ES-I3 (cell line): ENCODE data around the gene RHBDL2.

Source experiments
- H3K36me3 ChIP-seq: 2 replicates; pipeline ENCODE4 v1.6.1; 2013; ENCODE audit warnings: mild to moderate bottlenecking, low read length, control low read depth, moderate library complexity; ENCODE audit not compliant: insufficient read depth
- H3K4me1 ChIP-seq: 2 replicates; pipeline ENCODE4 v1.6.1; 2013; ENCODE audit warnings: mild to moderate bottlenecking, control low read depth, low read length; ENCODE audit not compliant: insufficient read depth
- H3K9ac ChIP-seq: 2 replicates; pipeline ENCODE4 v1.6.1; 2013; ENCODE audit warnings: low read depth, mild to moderate bottlenecking, low read length, moderate library complexity
- H3K9me3 ChIP-seq: 2 replicates; pipeline ENCODE4 v1.6.1; 2013; ENCODE audit warnings: mild to moderate bottlenecking, low read length, moderate library complexity; ENCODE audit not compliant: control insufficient read depth, insufficient read depth

RHBDL2 gene

GRCh38 chr1:38953433-38953860, 11.8 kb upstream of the RHBDL2 start:
- Histone ChIP-seq H3K4me1 (0 out of 2 replicates have a peak, but pooled peaks cover 4% of the 10 kb centered on the region), H3K9ac (no peak overlapping the region; the same call in 1 of the 2 replicates), H3K9me3 (no peaks in the 10 kb centered on the region), H3K36me3 (no peaks in the 10 kb centered on the region)

GRCh38 chr1:38950553-38950952, 8.9 kb upstream of the RHBDL2 start:
- Histone ChIP-seq H3K4me1 (0 out of 2 replicates have a peak, but pooled peaks cover 4% of the 10 kb centered on the region), H3K9me3 (no peaks in the 10 kb centered on the region), H3K9ac (no peak overlapping the region), H3K36me3 (no peaks in the 10 kb centered on the region)

- H3K9ac ChIP-seq, result no peak overlapping the region
- H3K4me1 ChIP-seq, result no peaks in the 10 kb centered on the region
Observed at GRCh38 chr1:38944547-38944946, 2.9 kb upstream of the RHBDL2 start.

GRCh38 chr1:38942664-38943428, 1.2 kb upstream of the RHBDL2 start:
- Histone ChIP-seq H3K9me3 (no peaks in the 10 kb centered on the region), H3K36me3 (no peaks in the 10 kb centered on the region), H3K9ac (no peak overlapping the region), H3K4me1 (no peaks in the 10 kb centered on the region)

More at GRCh38 chr1:38944547-38944946, 2.9 kb upstream of the RHBDL2 start:
- no peaks in the 10 kb centered on the region for H3K9me3 ChIP-seq
- no peaks in the 10 kb centered on the region for H3K36me3 ChIP-seq

GRCh38 chr1:38941093-38941492, 537 bp downstream of the RHBDL2 start:
- no peaks in the 10 kb centered on the region for H3K4me1 ChIP-seq
- H3K9ac ChIP-seq, result no peak overlapping the region
- no peaks in the 10 kb centered on the region for H3K9me3 ChIP-seq
- no peaks in the 10 kb centered on the region for H3K36me3 ChIP-seq

GRCh38 chr1:38940339-38941047, 1.1 kb downstream of the RHBDL2 start:
- Histone ChIP-seq H3K9ac (no peak overlapping the region), H3K9me3 (no peaks in the 10 kb centered on the region), H3K36me3 (no peaks in the 10 kb centered on the region), H3K4me1 (no peaks in the 10 kb centered on the region)

GRCh38 chr1:38938722-38939260, 2.8 kb downstream of the RHBDL2 start:
- Histone ChIP-seq H3K36me3 (no peaks in the 10 kb centered on the region), H3K9me3 (no peaks in the 10 kb centered on the region), H3K9ac (no peak overlapping the region), H3K4me1 (no peaks in the 10 kb centered on the region)

GRCh38 chr1:38932571-38932970, 9.1 kb downstream of the RHBDL2 start:
- Histone ChIP-seq H3K9me3 (no peaks in the 10 kb centered on the region), H3K9ac (no peak overlapping the region), H3K4me1 (peaks cover 9% of the 10 kb centered on the region; the same call in 1 of the 2 replicates), H3K36me3 (no peaks in the 10 kb centered on the region)

GRCh38 chr1:38929476-38929875, 12.2 kb downstream of the RHBDL2 start:
- no peak overlapping the region for H3K9ac ChIP-seq
- H3K4me1 ChIP-seq, result peaks cover 9% of the 10 kb centered on the region; the same call in 1 of the 2 replicates
- no peaks in the 10 kb centered on the region for H3K9me3 ChIP-seq
- no peaks in the 10 kb centered on the region for H3K36me3 ChIP-seq

- peaks cover 9% of the 10 kb centered on the region; the same call in 1 of the 2 replicates for H3K4me1 ChIP-seq
- no peaks in the 10 kb centered on the region for H3K9me3 ChIP-seq
- H3K9ac ChIP-seq, result no peak overlapping the region
- no peaks in the 10 kb centered on the region for H3K36me3 ChIP-seq
Observed at GRCh38 chr1:38929054-38929453, 12.6 kb downstream of the RHBDL2 start.

GRCh38 chr1:38926091-38926490, 15.5 kb downstream of the RHBDL2 start:
- Histone ChIP-seq H3K9ac (no peak overlapping the region), H3K4me1 (0 out of 2 replicates have a peak, but pooled peaks cover 9% of the 10 kb centered on the region), H3K9me3 (no peaks in the 10 kb centered on the region), H3K36me3 (no peaks in the 10 kb centered on the region)

GRCh38 chr1:38925391-38925790, 16.2 kb downstream of the RHBDL2 start:
- Histone ChIP-seq H3K9ac (no peak overlapping the region), H3K9me3 (no peaks in the 10 kb centered on the region), H3K36me3 (no peaks in the 10 kb centered on the region), H3K4me1 (0 out of 2 replicates have a peak, but pooled peaks cover 9% of the 10 kb centered on the region)

GRCh38 chr1:38923607-38924006, 18.0 kb downstream of the RHBDL2 start:
- Histone ChIP-seq H3K9me3 (no peaks in the 10 kb centered on the region), H3K4me1 (no peaks in the 10 kb centered on the region)

GRCh38 chr1:38919130-38919529, 22.5 kb downstream of the RHBDL2 start:
- H3K9me3 ChIP-seq, result no peaks in the 10 kb centered on the region
- no peaks in the 10 kb centered on the region for H3K36me3 ChIP-seq
- no peaks in the 10 kb centered on the region for H3K4me1 ChIP-seq
- H3K9ac ChIP-seq, result no peak overlapping the region

More at GRCh38 chr1:38923607-38924006, 18.0 kb downstream of the RHBDL2 start:
- H3K9ac ChIP-seq, result no peak overlapping the region
- H3K36me3 ChIP-seq, result no peaks in the 10 kb centered on the region
